H1 (cell line): ENCODE results near the gene CLIC3. TPM values are rescaled to one million over a fixed set of nuclear protein-coding genes. Genes with fewer than 3 reads are reported as not detected.

ENCODE experiments used
- CTCF ChIA-PET: fragments of 300-600 bp; sonication (Branson Sonifier 250); formaldehyde crosslinking; loops from one replicate; lab custom pipeline; 2021; ENCODE audit not compliant: partially characterized antibody; lab: Charles Lee
- POLR2A ChIA-PET: fragments of 300-600 bp; sonication (Branson Sonifier 250); formaldehyde crosslinking; loops from one replicate; lab custom pipeline; 2021; ENCODE audit warnings: inconsistent platforms; ENCODE audit not compliant: partially characterized antibody; lab: Charles Lee
- DNase-seq, 2 experiments: peaks; one replicate each; pipeline versions ENCODE4 v3.0.0 to v3.0.0-alpha.2; 2010 to 2022; ENCODE audit warnings: low spot score in 2 of 2, low read depth in 1 of 2, mixed read lengths in 1 of 2
- FAIRE-seq: peaks from 2 replicates; lab custom pipeline; 2011; peaks lifted over from hg19 to GRCh38; lab: Jason Lieb, UNC
- H2AFZ ChIP-seq: 2 replicates; pipeline ENCODE4 v1.8.1; 2012; ENCODE audit warnings: low read length, inconsistent platforms
- H2AK5ac ChIP-seq: 2 replicates; pipeline ENCODE4 v1.6.1; 2013; ENCODE audit warnings: low read depth, low read length
- H2BK120ac ChIP-seq: replicated peaks from 2 replicates; pipeline ENCODE3; 2013; ENCODE audit warnings: low read depth, low read length, inconsistent platforms
- H2BK12ac ChIP-seq: 2 replicates; pipeline ENCODE4 v1.6.1; 2013; ENCODE audit warnings: low read depth, low read length
- H2BK15ac ChIP-seq: 2 replicates; pipeline ENCODE4 v1.6.1; 2013; ENCODE audit warnings: low read length
- H2BK20ac ChIP-seq: 2 replicates; pipeline ENCODE4 v1.6.1; 2013; ENCODE audit warnings: low read length
- H2BK5ac ChIP-seq: 2 replicates; pipeline ENCODE4 v1.6.1; 2013; ENCODE audit warnings: low read depth, low read length
- H3K14ac ChIP-seq: 2 replicates; pipeline ENCODE4 v1.6.1; 2013; ENCODE audit warnings: inconsistent platforms; ENCODE audit not compliant: insufficient read length
- H3K18ac ChIP-seq: 2 replicates; pipeline ENCODE4 v1.6.1; 2013; ENCODE audit warnings: low read length; ENCODE audit errors: extremely low read depth
- H3K23ac ChIP-seq: 2 replicates; pipeline ENCODE4 v1.6.1; 2013; ENCODE audit warnings: inconsistent platforms; ENCODE audit not compliant: insufficient read length
- H3K23me2 ChIP-seq: 2 replicates; pipeline ENCODE4 v1.6.1; 2013; ENCODE audit warnings: low read depth, low read length
- H3K27ac ChIP-seq: 2 replicates; pipeline ENCODE4 v1.6.1; 2011; ENCODE audit warnings: low read depth, low read length, inconsistent platforms
- H3K27me3 ChIP-seq, 4 experiments: replicated peaks in 1 of 4; 1 replicate in 1 of 4; 2 replicates in 3 of 4; pipeline versions ENCODE4 v1.6.1 to v1.8.1; 2011 to 2013; ENCODE audit warnings: low read length in 3 of 4, mild to moderate bottlenecking in 3 of 4, inconsistent platforms in 2 of 4, mixed read lengths in 2 of 4, moderate library complexity in 1 of 4; ENCODE audit not compliant: control insufficient read depth in 3 of 4, insufficient read depth in 3 of 4; ENCODE audit errors: extremely low read depth in 1 of 4
- H3K36me3 ChIP-seq, 4 experiments: 2 replicates each; pipeline versions ENCODE4 v1.6.1 to v1.8.1; 2011 to 2013; ENCODE audit warnings: mild to moderate bottlenecking in 4 of 4, low read length in 3 of 4, moderate library complexity in 2 of 4, control low read depth in 1 of 4, inconsistent platforms in 1 of 4; ENCODE audit not compliant: insufficient read depth in 4 of 4, control insufficient read depth in 2 of 4
- H3K4ac ChIP-seq: replicated peaks from 2 replicates; pipeline ENCODE3; 2013; ENCODE audit warnings: low read length, low read depth, mixed read lengths, inconsistent platforms; ENCODE audit not compliant: insufficient read length
- H3K4me1 ChIP-seq, 4 experiments: replicated peaks in 1 of 4; 1 replicate in 1 of 4; 2 replicates in 3 of 4; pipeline versions ENCODE4 v1.6.1 to v1.8.1; 2011 to 2013; ENCODE audit warnings: low read length in 3 of 4, inconsistent platforms in 2 of 4, mixed read lengths in 1 of 4; ENCODE audit not compliant: insufficient read depth in 4 of 4, control insufficient read depth in 3 of 4
- H3K4me2 ChIP-seq, 2 experiments: 2 replicates each; pipeline versions ENCODE4 v1.6.1 to v1.8.1; 2011 to 2013; ENCODE audit warnings: low read depth in 2 of 2, low read length in 2 of 2, control low read depth in 1 of 2, inconsistent platforms in 1 of 2, mild to moderate bottlenecking in 1 of 2; ENCODE audit not compliant: insufficient read depth in 1 of 2
- H3K4me3 ChIP-seq, 4 experiments: fragments of 200-600, 300-600 bp in 1 of 4; sonication (generic), shearing (Covaris generic), sonication (Bioruptor Twin) in 1 of 4; 2 replicates each; pipeline versions ENCODE4 v1.5.1 to v1.8.1; 2011 to 2016; ENCODE audit warnings: low read length in 4 of 4, low read depth in 3 of 4, control low read depth in 2 of 4, inconsistent platforms in 2 of 4, mild to moderate bottlenecking in 2 of 4, mixed read lengths in 1 of 4, moderate library complexity in 1 of 4; ENCODE audit not compliant: insufficient read depth in 2 of 4; ENCODE audit errors: extremely low read depth in 1 of 4
- H3K56ac ChIP-seq: replicated peaks from 2 replicates; pipeline ENCODE3; 2013; ENCODE audit warnings: low read depth, mild to moderate bottlenecking, mixed read lengths, low read length, inconsistent platforms; ENCODE audit not compliant: insufficient read length
- H3K79me1 ChIP-seq: 2 replicates; pipeline ENCODE4 v1.6.1; 2013; ENCODE audit warnings: low read depth, low read length, control low read depth
- H3K79me2 ChIP-seq, 2 experiments: 2 replicates each; pipeline versions ENCODE4 v1.6.1 to v1.8.1; 2012 to 2013; ENCODE audit warnings: low read length in 2 of 2, mild to moderate bottlenecking in 2 of 2, inconsistent platforms in 1 of 2; ENCODE audit not compliant: insufficient read depth in 2 of 2, control insufficient read depth in 1 of 2
- H3K9ac ChIP-seq, 4 experiments: replicated peaks in 1 of 4; 1 replicate in 1 of 4; 2 replicates in 3 of 4; pipeline versions ENCODE4 v1.6.1 to v1.8.1; 2011 to 2013; ENCODE audit warnings: low read depth in 3 of 4, low read length in 3 of 4, control low read depth in 2 of 4, mild to moderate bottlenecking in 2 of 4, moderate library complexity in 2 of 4, inconsistent platforms in 1 of 4; ENCODE audit errors: extremely low read depth in 1 of 4
- H3K9me3 ChIP-seq, 2 experiments: 2 replicates each; pipeline versions ENCODE4 v1.6.1 to v1.8.1; 2012 to 2013; ENCODE audit warnings: mild to moderate bottlenecking in 2 of 2, moderate library complexity in 2 of 2, control low read depth in 1 of 2, inconsistent platforms in 1 of 2, low read depth in 1 of 2, low read length in 1 of 2, mixed read lengths in 1 of 2; ENCODE audit not compliant: insufficient read depth in 2 of 2
- H4K20me1 ChIP-seq, 2 experiments: replicated peaks in 1 of 2; 2 replicates each; pipeline versions ENCODE3 to v1.8.1; 2011 to 2013; ENCODE audit warnings: inconsistent platforms in 2 of 2, low read length in 2 of 2, mild to moderate bottlenecking in 1 of 2; ENCODE audit not compliant: insufficient read depth in 2 of 2, control insufficient read depth in 1 of 2
- H4K5ac ChIP-seq: 2 replicates; pipeline ENCODE4 v1.6.1; 2013; ENCODE audit warnings: low read length, low read depth, mixed read lengths, inconsistent platforms; ENCODE audit not compliant: insufficient read length
- H4K8ac ChIP-seq: 2 replicates; pipeline ENCODE4 v1.8.0; 2013; ENCODE audit warnings: mild to moderate bottlenecking, moderate library complexity, low read length, inconsistent platforms; ENCODE audit not compliant: insufficient read depth; ENCODE audit errors: extremely low read depth
- H4K91ac ChIP-seq: replicated peaks from 2 replicates; pipeline ENCODE3; 2013; ENCODE audit warnings: low read length, mixed read lengths, inconsistent platforms; ENCODE audit not compliant: insufficient read length
- POU5F1 ChIP-seq: IDR thresholded peaks from 2 replicates; pipeline ENCODE4 v1.6.1; 2011; ENCODE audit warnings: low read depth, mild to moderate bottlenecking, low read length, moderate library complexity
- WGBS, 2 experiments: shearing (Covaris generic) in 1 of 2; methylation state at CpG; one replicate each; pipeline versions ENCODE4 v1.1.6 to v1.1.7; 2013 to 2015; ENCODE audit warnings: low lambda C conversion rate in 2 of 2, mixed read lengths in 2 of 2, inconsistent platforms in 1 of 2, low coverage in 1 of 2, missing lambda C conversion rate in 1 of 2; ENCODE audit not compliant: insufficient replicate concordance in 2 of 2, insufficient coverage in 1 of 2, insufficient read length in 1 of 2; ENCODE audit errors: extremely low coverage in 1 of 2, missing lambda C conversion rate in 1 of 2; 5-methylcytosine and 5-hydroxymethylcytosine counted together
- polyA plus RNA-seq, 7 experiments: library from polyadenylated mRNA; depleted of rRNA in 3 of 7; stranded (reverse) in 5 of 7; unstranded in 2 of 7; fragments of >200 nt in 5 of 7; fragments of 200-250 nt in 2 of 7; gene quantifications; 1 replicate in 5 of 7; 2 replicates in 1 of 7; 4 replicates in 1 of 7; pipeline versions ENCODE4 v1.2.1 to v1.2.3, GENCODE V29; 2011 to 2013; ENCODE audit warnings: missing spikeins in 2 of 7, mixed read lengths in 2 of 7
- total RNA-seq: library from RNA; stranded (reverse); fragmentation: NEBNext Ultra II Directional; extraction: Animal tissue kit (Norgen Biotek cat#: 25700); gene quantifications from 2 replicates; pipeline ENCODE4 v1.2.1, GENCODE V29; 2021
- TF ChIP-seq, protein P1 (sequence below): IDR thresholded peaks from 2 replicates; pipeline ENCODE4 v1.6.1; 2012; ENCODE audit warnings: inconsistent platforms

The CLIC3 gene
- total and polyA plus RNA-seq, 2 of the 8 experiments (the other 6 are each of a cell fraction or from before 2014, with no cell fraction given): 0.12 TPM; not detected in 1

DNA sequence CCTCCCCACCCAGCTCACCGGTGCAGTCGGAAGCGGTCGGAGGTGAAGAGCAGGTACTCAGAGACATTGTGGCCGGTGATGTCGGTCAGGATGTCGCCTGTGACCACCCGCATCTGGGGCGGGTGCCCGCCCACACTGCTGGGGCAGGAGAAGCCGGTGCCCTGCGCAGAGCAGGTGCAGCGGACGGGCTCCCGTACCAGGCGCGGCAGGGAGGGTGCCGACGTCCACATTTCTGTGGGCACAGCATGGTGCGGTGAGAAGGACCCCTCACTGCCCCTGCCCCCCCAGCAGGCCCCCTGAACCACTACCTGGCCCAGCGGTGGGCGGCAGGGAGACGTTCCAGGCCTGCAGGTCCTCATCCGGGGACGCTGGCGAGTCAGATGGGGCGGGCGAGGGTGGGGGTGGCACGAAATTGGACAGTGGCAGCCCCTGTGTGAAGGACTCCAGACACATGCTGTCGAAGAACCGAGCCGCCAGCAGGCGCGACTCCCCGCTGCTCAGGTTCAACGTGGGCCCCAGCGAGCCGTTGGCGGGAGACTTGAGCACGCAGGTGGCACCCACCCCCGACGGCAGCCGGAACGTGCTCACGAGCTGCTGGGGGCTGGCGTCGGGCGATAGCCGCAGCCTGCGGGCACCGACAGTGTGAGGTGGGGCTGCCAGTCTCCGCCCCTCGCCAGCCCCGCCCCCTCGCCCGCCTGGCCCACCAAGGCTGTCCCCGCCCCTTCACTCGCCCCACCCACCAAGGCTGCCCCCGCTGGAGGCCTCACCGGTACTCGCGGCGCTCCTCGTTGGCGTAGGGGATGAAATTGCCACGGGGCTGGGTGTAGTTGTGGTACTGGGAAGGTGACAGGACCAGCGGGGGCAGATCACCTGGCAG, 16.6 kb upstream of the CLIC3 start:
- Histone ChIP-seq H3K14ac (no peak overlapping the region), H3K23ac (no peak overlapping the region), H3K18ac (no peak overlapping the region; the same call in 1 of the 2 replicates), H4K20me1 (no peaks in the 10 kb centered on the region), H3K36me3 (peaks cover 0 to 13% (median 0%) of the 10 kb centered on the region in 4 experiments; a peak in 1 of 8 replicates), H2AK5ac (no peak overlapping the region), H3K4me2 (peak overlapping the region in 1 of 2 experiments; percentile 28; a peak in 2 of 4 replicates), H4K8ac (no peak overlapping the region), H4K5ac (no peak overlapping the region), H3K4ac (no peak overlapping the region), H3K27ac (no peak overlapping the region), H2BK12ac (no peak overlapping the region), H3K9me3 (peaks cover 0 to 27% of the 10 kb centered on the region in 2 experiments; a peak in 2 of 4 replicates), H2BK20ac (no peak overlapping the region), H2BK15ac (no peak overlapping the region), H3K79me1 (no peaks in the 10 kb centered on the region), H3K27me3 (no peaks in the 10 kb centered on the region; a peak in 1 of 7 replicates), H2BK120ac (no peak overlapping the region), H3K23me2 (no peaks in the 10 kb centered on the region; the same call in 1 of the 2 replicates), H4K91ac (no peak overlapping the region), H3K4me3 (no peak overlapping the region), H2BK5ac (no peak overlapping the region), H3K4me1 (peaks cover 0 to 5% (median under 1%) of the 10 kb centered on the region in 4 experiments; a peak in 2 of 7 replicates), H3K56ac (no peak overlapping the region), H3K79me2 (no peaks in the 10 kb centered on the region), H3K9ac (no peak overlapping the region), H2AFZ (no peak overlapping the region)
- ChIA-PET POLR2A (interaction anchor here (1.0 kb wide), 1 partner anchor 20 kb away, joined by 4 read pairs; the partner anchor contains the start of gene PAXX), CTCF (interaction anchor here (1.0 to 2.8 kb wide), 7 partner anchors 14 to 88 kb away, joined by 3 to 11 read pairs (median 5); no protein-coding TSS in a partner anchor)
- FAIRE-seq: no peak
- WGBS, 2 experiments: 86% methylated on average over 50 of the region's 67 CpGs; no CpG with 5 or more reads in 1 of the 2 experiments
- peak in 1 of 2 experiments; percentile 64 for DNase-seq
- no peak for TF ChIP-seq POU5F1
- TF ChIP-seq, protein P1, sequence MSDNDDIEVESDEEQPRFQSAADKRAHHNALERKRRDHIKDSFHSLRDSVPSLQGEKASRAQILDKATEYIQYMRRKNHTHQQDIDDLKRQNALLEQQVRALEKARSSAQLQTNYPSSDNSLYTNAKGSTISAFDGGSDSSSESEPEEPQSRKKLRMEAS: peak; percentile 51; the same call in 1 of the 2 replicates
